GM12878 (cell line): ENCODE data around the gene PLEKHM3. TPM values are rescaled to one million over a fixed set of nuclear protein-coding genes. Genes with fewer than 3 reads are reported as not detected.

ENCODE experiments used
- ATAC-seq: fragments of 200-7000 bp; cut with Tn5 transposase; 3 replicates; pipeline ENCODE4 v1.9.1; 2020; ENCODE audit warnings: mild to moderate bottlenecking, moderate library complexity
- BruUV-seq: library from RNA; stranded (reverse); fragments of 400-500 nt; replicated peaks from 2 replicates; lab custom pipeline; 2021; lab: Mats Ljungman, UMichigan
- CTCF ChIA-PET: fragments of 300-600 bp; sonication (Branson Sonifier 250); formaldehyde crosslinking; extraction: SDS; loops from one replicate; lab custom pipeline; 2021; ENCODE audit warnings: inconsistent platforms; lab: Yijun Ruan, JAX
- POLR2A ChIA-PET: fragments of 350-600 bp; formaldehyde crosslinking; extraction: SDS; loops from one replicate; lab custom pipeline; 2021; ENCODE audit warnings: inconsistent platforms; lab: Charles Lee
- RAD21 ChIA-PET: fragments of 300-600 bp; sonication (Branson Sonifier 250); formaldehyde crosslinking; loops from one replicate; lab custom pipeline; 2023; ENCODE audit warnings: antibody characterized with exemption; ENCODE audit not compliant: unreplicated experiment; lab: Charles Lee
- SMC1A ChIA-PET: fragments of 300-600 bp; sonication (Branson Sonifier 250); formaldehyde crosslinking; loops from one replicate; lab custom pipeline; 2023; ENCODE audit not compliant: unreplicated experiment, uncharacterized antibody; lab: Charles Lee
- DNase-seq: peaks from one replicate; pipeline ENCODE4 v3.0.0-alpha.2; 2011; ENCODE audit warnings: low read depth, low spot score
- FAIRE-seq: peaks from 3 replicates; lab custom pipeline; 2011; peaks lifted over from hg19 to GRCh38; lab: Jason Lieb, UNC
- H2AFZ ChIP-seq: 2 replicates; pipeline ENCODE4 v1.6.0; 2011; ENCODE audit warnings: low read depth, low read length, control low read depth; ENCODE audit not compliant: control insufficient read depth
- H3K27ac ChIP-seq: 2 replicates; pipeline ENCODE4 v1.5.1; 2011; ENCODE audit warnings: control low read depth; ENCODE audit not compliant: control insufficient read depth, insufficient read depth
- H3K27me3 ChIP-seq, 2 experiments: replicated peaks in 1 of 2; 2 replicates each; pipeline versions ENCODE4 v1.6.0 to v1.6.1; 2011; ENCODE audit warnings: low read length in 1 of 2; ENCODE audit not compliant: control insufficient read depth in 2 of 2, insufficient read depth in 2 of 2
- H3K36me3 ChIP-seq, 2 experiments: 2 replicates each; pipeline ENCODE4 v1.5.1; 2011; ENCODE audit warnings: low read length in 1 of 2; ENCODE audit not compliant: control insufficient read depth in 2 of 2, insufficient read depth in 2 of 2
- H3K4me1 ChIP-seq: 2 replicates; pipeline ENCODE4 v1.6.1; 2011; ENCODE audit warnings: mild to moderate bottlenecking, low read length, moderate library complexity, mixed read lengths; ENCODE audit not compliant: control insufficient read depth, insufficient read depth
- H3K4me2 ChIP-seq: 2 replicates; pipeline ENCODE4 v1.6.0; 2011; ENCODE audit warnings: control low read depth; ENCODE audit not compliant: control insufficient read depth, insufficient read depth
- H3K4me3 ChIP-seq: fragments of 200-600 bp; sonication (generic); 2 replicates; pipeline ENCODE4 v1.5.1; 2016
- H3K79me2 ChIP-seq: 2 replicates; pipeline ENCODE4 v1.6.0; 2011; ENCODE audit warnings: low read length; ENCODE audit not compliant: control insufficient read depth, insufficient read depth
- H3K9ac ChIP-seq: 2 replicates; pipeline ENCODE4 v1.8.0; 2011; ENCODE audit warnings: low read length, control low read depth, mixed read lengths; ENCODE audit not compliant: control insufficient read depth, insufficient read depth
- H3K9me3 ChIP-seq: replicated peaks from 3 replicates; pipeline ENCODE4 v1.5.1; 2011; ENCODE audit warnings: mild to moderate bottlenecking, low read length; ENCODE audit not compliant: control insufficient read depth, insufficient read depth
- H4K20me1 ChIP-seq: 2 replicates; pipeline ENCODE4 v1.6.0; 2011; ENCODE audit not compliant: control insufficient read depth, insufficient read depth
- ATF7 ChIP-seq: fragments of 450-650 bp; IDR thresholded peaks from 2 replicates; pipeline ENCODE4 v1.6.1; 2016; ENCODE audit warnings: low read depth, mild to moderate bottlenecking
- CBX3 ChIP-seq: fragments of 200-600 bp; sonication (generic); IDR thresholded peaks from 2 replicates; pipeline ENCODE4 v1.6.1; 2016; ENCODE audit warnings: low read depth, borderline replicate concordance
- CUX1 ChIP-seq: IDR thresholded peaks from 2 replicates; pipeline ENCODE4 v1.6.1; 2012; ENCODE audit warnings: improper control_type of control experiment, low read depth, low read length; ENCODE audit not compliant: insufficient replicate concordance
- GABPA ChIP-seq: IDR thresholded peaks from 2 replicates; pipeline ENCODE4 v1.6.1; 2014; ENCODE audit warnings: antibody characterized with exemption, low read depth, mild to moderate bottlenecking, inconsistent platforms
- GATAD2B ChIP-seq: fragments of 450-650 bp; conservative IDR thresholded peaks from 2 replicates; pipeline ENCODE4 v1.6.1; 2017; ENCODE audit warnings: low read depth, mild to moderate bottlenecking, moderate library complexity
- SRF ChIP-seq, 2 experiments: IDR thresholded peaks; 2 replicates each; pipeline ENCODE4 v1.6.1; 2011; ENCODE audit warnings: low read depth in 2 of 2, low read length in 2 of 2, mild to moderate bottlenecking in 1 of 2, moderate library complexity in 1 of 2
- TCF7 ChIP-seq: IDR thresholded peaks from 2 replicates; pipeline ENCODE4 v1.6.1; 2014; ENCODE audit warnings: antibody characterized with exemption, borderline replicate concordance
- ZBTB4 ChIP-seq: fragments of 450-650 bp; formaldehyde crosslinking; IDR thresholded peaks from 2 replicates; pipeline ENCODE4 v1.4.0; 2022; ENCODE audit warnings: mild to moderate bottlenecking, moderate library complexity
- ZNF622 ChIP-seq: fragments of 450-650 bp; IDR thresholded peaks from 2 replicates; pipeline ENCODE4 v1.6.1; 2017; ENCODE audit warnings: mild to moderate bottlenecking, inconsistent platforms
- WGBS: methylation state at CpG from one replicate; pipeline ENCODE4 v1.1.6; 2016; ENCODE audit warnings: low lambda C conversion rate; ENCODE audit not compliant: insufficient replicate concordance, insufficient coverage; ENCODE audit errors: missing lambda C conversion rate; 5-methylcytosine and 5-hydroxymethylcytosine counted together
- in situ Hi-C: fragments of 300-500 bp; cut with MboI; formaldehyde crosslinking; loops from 9 replicates; pipeline ENCODE4 v1.14.3; 2018; ENCODE audit warnings: mixed read lengths
- intact Hi-C: fragments of 100-400 bp; cut with micrococcal nuclease; formaldehyde crosslinking; loops from one replicate; pipeline ENCODE4 v1.14.2; 2022; ENCODE audit not compliant: unreplicated experiment
- polyA plus RNA-seq, 11 experiments: library from polyadenylated mRNA; depleted of rRNA in 4 of 11; unstranded in 6 of 11; stranded (reverse) in 5 of 11; fragments of >200 nt; fragmentation: Nextera tagmentation in 4 of 11; fragmentation: Illumina TruSeq in 1 of 11; extraction: Ambion mirVana in 4 of 11; extraction: Trizol in 1 of 11; gene quantifications; 1 replicate in 1 of 11; 2 replicates in 10 of 11; pipeline versions ENCODE4 v1.2.1 to v1.2.3, GENCODE V29; 2011 to 2016; ENCODE audit warnings: inconsistent platforms in 2 of 11, missing spikeins in 2 of 11, low read depth in 1 of 11
- total RNA-seq, 4 experiments: library from RNA; depleted of rRNA in 3 of 4; stranded (reverse); fragments of >200 nt in 3 of 4; fragmentation: Illumina TruSeq in 1 of 4; extraction: Trizol in 1 of 4; gene quantifications; 2 replicates each; pipeline versions ENCODE4 v1.2.1 to v1.2.3, GENCODE V29; 2013 to 2021

The PLEKHM3 gene
- total and polyA plus RNA-seq, 10 of the 15 experiments (the other 5 are each of a cell fraction or from before 2014, with no cell fraction given), result 1.4 to 5.6 (median 3.0) TPM

DNA sequence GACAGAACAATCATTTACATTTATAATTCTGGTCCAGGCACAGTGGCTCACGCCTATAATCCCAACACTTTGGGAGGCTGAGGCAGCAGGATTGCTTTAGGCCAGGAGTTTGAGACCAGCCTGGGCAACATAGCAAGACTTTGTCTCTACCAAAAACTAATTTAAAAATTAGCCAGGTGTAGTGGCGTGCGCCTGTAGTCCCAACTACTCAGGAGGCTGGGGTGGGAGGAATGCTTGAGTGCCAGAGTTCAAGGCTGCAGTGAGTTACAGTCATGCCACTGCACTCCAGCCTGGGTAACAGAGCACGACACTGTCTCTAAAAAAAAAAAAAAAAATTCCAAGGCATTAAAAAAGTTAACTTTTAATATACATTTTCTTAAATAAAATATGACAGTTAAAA is 88.1 kb downstream of the PLEKHM3 start (continued):
- no peak for TF ChIP-seq CUX1
- TF ChIP-seq GABPA, result no peak
- no peak for TF ChIP-seq GATAD2B
- no peak for TF ChIP-seq CBX3
- TF ChIP-seq SRF (IDR thresholded peaks at IDR 0.05; ENCODE audit: low read depth in 2 of 2, low read length in 2 of 2), result no peak

DNA sequence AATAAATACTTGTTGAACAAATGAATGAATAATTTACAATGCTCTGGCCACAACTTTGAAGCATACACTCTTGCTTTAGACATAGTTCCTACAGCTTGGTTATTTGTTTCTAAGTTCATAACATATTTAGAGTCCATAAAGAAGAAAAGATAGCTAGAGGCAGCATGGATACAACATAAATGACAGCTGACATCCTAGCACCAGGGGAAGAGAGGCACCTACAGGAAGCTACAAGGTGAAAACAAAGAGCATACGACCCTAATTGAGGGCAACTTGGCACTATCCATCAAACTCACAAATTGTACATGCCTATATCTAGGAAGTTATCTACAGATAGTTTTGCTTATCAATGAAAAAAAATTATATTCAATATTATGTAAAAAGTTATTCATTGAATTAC is 88.9 kb downstream of the PLEKHM3 start:
- Histone ChIP-seq H3K36me3 (no peaks in the 10 kb centered on the region), H4K20me1 (no peaks in the 10 kb centered on the region), H3K9me3 (no peaks in the 10 kb centered on the region), H3K27ac (no peak overlapping the region), H3K79me2 (no peaks in the 10 kb centered on the region)
- intact Hi-C loops (no loop called here), in situ Hi-C loops (no loop called here)
- no peak for ATAC-seq
- 94% methylated on average over 1 of the region's 1 CpG for WGBS
- POLR2A ChIA-PET, result no interaction called here
- CTCF ChIA-PET, result interaction anchor here (1.5 kb wide), 1 partner anchor 190 kb away, joined by 4 read pairs; no protein-coding TSS in a partner anchor
- no peak for TF ChIP-seq ATF7
- TF ChIP-seq ZBTB4 (CRISPR knock-in tag), result no peak
- no peak for TF ChIP-seq ZNF622
- TF ChIP-seq TCF7, result no peak
- TF ChIP-seq, all 136 proteins: peak for 0
- no peaks in the 10 kb centered on the region for H3K27me3 ChIP-seq
- SMC1A ChIA-PET, result interaction anchor here (1.1 to 3.2 kb wide), 4 partner anchors 11 to 31 kb away, joined by 3 to 14 read pairs (median 6); no protein-coding TSS in a partner anchor
- no peak overlapping the region for H3K4me2 ChIP-seq
- H3K9ac ChIP-seq, result no peak overlapping the region
- RAD21 ChIA-PET, result interaction anchor here (0.5 to 1.0 kb wide), 2 partner anchors 35 to 111 kb away, joined by 3 to 4 read pairs; no protein-coding TSS in a partner anchor
- no peak overlapping the region for H2AFZ ChIP-seq
- no peak overlapping the region for H3K4me3 ChIP-seq
- no peak for DNase-seq
- no TSS peak for BruUV-seq
- no peaks in the 10 kb centered on the region for H3K4me1 ChIP-seq
- no peak for FAIRE-seq
